ENCODE data around the gene SMARCB1. TPM values are rescaled to one million over a fixed set of nuclear protein-coding genes. Genes with fewer than 3 reads are reported as not detected.
A peak's percentile ranks its signal among the peaks of the same experiment; 100 is the strongest.

Gene SMARCB1
- total and polyA plus RNA-seq, 2 of the 4 experiments (the other 2 are of a cell fraction), result 110 to 159 TPM

DNA sequence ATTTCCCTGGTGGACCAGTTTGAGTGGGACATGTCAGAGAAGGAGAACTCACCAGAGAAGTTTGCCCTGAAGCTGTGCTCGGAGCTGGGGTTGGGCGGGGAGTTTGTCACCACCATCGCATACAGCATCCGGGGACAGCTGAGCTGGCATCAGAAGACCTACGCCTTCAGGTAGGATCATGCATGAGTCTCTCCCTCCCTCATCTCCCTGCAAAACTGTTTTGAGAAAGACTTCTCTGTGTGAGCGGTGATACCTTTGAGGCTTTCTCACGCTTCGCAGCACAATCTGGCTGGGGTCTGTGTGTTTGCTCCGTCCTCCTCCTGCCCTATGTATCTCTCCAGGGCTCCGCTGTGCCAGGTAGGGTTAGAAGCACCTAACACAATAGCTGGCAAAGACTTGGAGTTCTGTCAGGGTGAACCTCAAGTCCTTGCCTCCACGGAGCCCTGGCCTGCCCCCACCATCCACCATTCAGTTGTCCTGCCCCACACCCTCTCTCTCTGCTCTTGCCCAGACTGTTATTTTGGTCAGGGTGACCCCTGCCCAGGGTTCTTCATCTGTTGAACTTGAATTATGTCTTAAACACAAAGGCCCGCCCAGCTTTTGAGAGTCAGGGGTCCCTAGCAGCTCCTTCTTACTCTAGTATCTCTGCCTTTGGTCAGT, 38.6 kb downstream of the SMARCB1 start:
- H2BK15ac ChIP-seq (ENCODE audit: low read depth, low read length), result no peak overlapping the region; the same call in 2 of the 3 replicates
- in situ Hi-C loops (cut with MboI; ENCODE audit: low sequenced_read_pairs), result no loop called here
- H3K27me3 ChIP-seq (ENCODE audit: control insufficient read depth, insufficient read depth, low read length), result no peaks in the 10 kb centered on the region
- peak overlapping the region; percentile 88 for H4K91ac ChIP-seq (ENCODE audit: insufficient read depth, low read depth, low read length)
- peak overlapping the region; percentile 29; the same call in 1 of the 2 replicates for H2AK5ac ChIP-seq (ENCODE audit: low read depth, low read length)
- peak overlapping the region; percentile 87 for H2BK120ac ChIP-seq (ENCODE audit: low read depth, low read length)
- ChIA-PET POLR2A (ENCODE audit: unreplicated experiment) (no interaction called here), CTCF (no interaction called here)
- H2BK20ac ChIP-seq (ENCODE audit: low read depth, low read length), result peak overlapping the region; percentile 48; the same call in 1 of the 2 replicates
- H3K4me1 ChIP-seq (ENCODE audit: control insufficient read depth, insufficient read depth, low read length), result peaks cover 12% of the 10 kb centered on the region
- H3K27ac ChIP-seq (ENCODE audit: insufficient read depth, low read length), result peak overlapping the region; percentile 81; the same call in 1 of the 2 replicates
- peaks cover 7 to 51% of the 10 kb centered on the region in 2 experiments; a peak in 3 of 4 replicates for H3K79me1 ChIP-seq (ENCODE audit: low read depth in 1 of 2, low read length in 2 of 2)
- dilution Hi-C loops (cut with HindIII; ENCODE audit: low sequenced_read_pairs, unreplicated experiment), result no loop called here
- H4K8ac ChIP-seq (ENCODE audit: low read depth in 2 of 2, low read length in 2 of 2), result peak overlapping the region; percentile 90 to 93; a peak in 3 of 4 replicates
- H3K18ac ChIP-seq (ENCODE audit: low read depth, low read length), result peak overlapping the region; percentile 97
- intact Hi-C loops (cut with micrococcal nuclease), result no loop called here
- peak overlapping the region; percentile 94 for H2AK9ac ChIP-seq (replicated peaks; ENCODE audit: low read depth, low read length, poor library complexity)
- no peak overlapping the region for H3K4me2 ChIP-seq (ENCODE audit: low read depth, low read length)
- DNase-seq (no peak), ATAC-seq (ENCODE audit: low read depth) (no peak)
- H3K36me3 ChIP-seq (ENCODE audit: control insufficient read depth, insufficient read depth, low read length), result peaks cover 81% of the 10 kb centered on the region
- no peak overlapping the region for H2AFZ ChIP-seq (replicated peaks; ENCODE audit: low read length, poor library complexity)
- H3K23ac ChIP-seq (ENCODE audit: low read depth, low read length), result peak overlapping the region; percentile 74; the same call in 1 of the 2 replicates
- H3K4ac ChIP-seq (ENCODE audit: low read depth, low read length), result peak overlapping the region; percentile 91
- peaks cover 11% of the 10 kb centered on the region for H4K20me1 ChIP-seq (ENCODE audit: insufficient read depth, low read length)
- H4K5ac ChIP-seq (ENCODE audit: low read depth, low read length), result peak overlapping the region; percentile 98
- H3K9me1 ChIP-seq (ENCODE audit: insufficient read depth, low read length), result peaks cover 28% of the 10 kb centered on the region
- WGBS, 2 experiments (ENCODE audit: extremely low coverage in 2 of 2, insufficient read length in 1 of 2), result 94% methylated on average over 6 of the region's 12 CpGs; no CpG with 5 or more reads in 1 of the 2 experiments
- H3K9me3 ChIP-seq (ENCODE audit: control insufficient read depth, insufficient read depth, low read length), result peaks cover 3% of the 10 kb centered on the region; the same call in 1 of the 2 replicates
- H3K14ac ChIP-seq (replicated peaks; ENCODE audit: low read depth, low read length), result peak overlapping the region; percentile 93
- BruUV-seq (replicated peaks), result no TSS peak
- no peak overlapping the region for H3K4me3 ChIP-seq (ENCODE audit: insufficient read depth, low read depth, low read length)
- peak overlapping the region; percentile 93 for H2BK5ac ChIP-seq (ENCODE audit: low read depth, low read length, poor library complexity, severe bottlenecking)
- H3K9ac ChIP-seq (ENCODE audit: low read depth, low read length), result no peak overlapping the region
- H3K56ac ChIP-seq (ENCODE audit: extremely low read depth, insufficient read depth, low read length), result no peak overlapping the region
- TF ChIP-seq CHD1 (IDR thresholded peaks at IDR 0.05; ENCODE audit: low read depth, low read length) (no peak), MAZ (IDR thresholded peaks at IDR 0.05; ENCODE audit: borderline replicate concordance, low read depth, low read length) (no peak), FOS (IDR thresholded peaks at IDR 0.05; ENCODE audit: low read depth, low read length) (no peak), MAFK (IDR thresholded peaks at IDR 0.05; ENCODE audit: low read depth, low read length) (no peak), RAD21 (IDR thresholded peaks at IDR 0.05; ENCODE audit: low read length) (no peak), RFX5 (IDR thresholded peaks at IDR 0.05; ENCODE audit: low read depth, low read length) (no peak), BHLHE40 (IDR thresholded peaks at IDR 0.05; ENCODE audit: low read depth, low read length) (no peak), CTCF (conservative IDR thresholded peaks at IDR 0.05; ENCODE audit: low read depth, low read length) (no peak), RCOR1 (IDR thresholded peaks at IDR 0.05; ENCODE audit: insufficient replicate concordance, low read length) (no peak), MXI1 (IDR thresholded peaks at IDR 0.05; ENCODE audit: borderline replicate concordance, low read depth, low read length) (no peak), CEBPB (IDR thresholded peaks at IDR 0.05; ENCODE audit: low read depth, low read length) (no peak), POLR2A (IDR thresholded peaks at IDR 0.05; ENCODE audit: low read depth, low read length) (no peak), NFE2L2 (IDR thresholded peaks at IDR 0.05; ENCODE audit: low read depth, low read length) (no peak)
- TF ChIP-seq, protein P1, sequence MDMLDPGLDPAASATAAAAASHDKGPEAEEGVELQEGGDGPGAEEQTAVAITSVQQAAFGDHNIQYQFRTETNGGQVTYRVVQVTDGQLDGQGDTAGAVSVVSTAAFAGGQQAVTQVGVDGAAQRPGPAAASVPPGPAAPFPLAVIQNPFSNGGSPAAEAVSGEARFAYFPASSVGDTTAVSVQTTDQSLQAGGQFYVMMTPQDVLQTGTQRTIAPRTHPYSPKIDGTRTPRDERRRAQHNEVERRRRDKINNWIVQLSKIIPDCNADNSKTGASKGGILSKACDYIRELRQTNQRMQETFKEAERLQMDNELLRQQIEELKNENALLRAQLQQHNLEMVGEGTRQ (IDR thresholded peaks at IDR 0.05; ENCODE audit: low read depth, low read length), result no peak
- TF ChIP-seq, protein P2, sequence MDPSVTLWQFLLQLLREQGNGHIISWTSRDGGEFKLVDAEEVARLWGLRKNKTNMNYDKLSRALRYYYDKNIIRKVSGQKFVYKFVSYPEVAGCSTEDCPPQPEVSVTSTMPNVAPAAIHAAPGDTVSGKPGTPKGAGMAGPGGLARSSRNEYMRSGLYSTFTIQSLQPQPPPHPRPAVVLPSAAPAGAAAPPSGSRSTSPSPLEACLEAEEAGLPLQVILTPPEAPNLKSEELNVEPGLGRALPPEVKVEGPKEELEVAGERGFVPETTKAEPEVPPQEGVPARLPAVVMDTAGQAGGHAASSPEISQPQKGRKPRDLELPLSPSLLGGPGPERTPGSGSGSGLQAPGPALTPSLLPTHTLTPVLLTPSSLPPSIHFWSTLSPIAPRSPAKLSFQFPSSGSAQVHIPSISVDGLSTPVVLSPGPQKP (IDR thresholded peaks at IDR 0.05; ENCODE audit: borderline replicate concordance, low read depth, low read length), result no peak
